ENCODE data around the gene BHLHA9.

DNA sequence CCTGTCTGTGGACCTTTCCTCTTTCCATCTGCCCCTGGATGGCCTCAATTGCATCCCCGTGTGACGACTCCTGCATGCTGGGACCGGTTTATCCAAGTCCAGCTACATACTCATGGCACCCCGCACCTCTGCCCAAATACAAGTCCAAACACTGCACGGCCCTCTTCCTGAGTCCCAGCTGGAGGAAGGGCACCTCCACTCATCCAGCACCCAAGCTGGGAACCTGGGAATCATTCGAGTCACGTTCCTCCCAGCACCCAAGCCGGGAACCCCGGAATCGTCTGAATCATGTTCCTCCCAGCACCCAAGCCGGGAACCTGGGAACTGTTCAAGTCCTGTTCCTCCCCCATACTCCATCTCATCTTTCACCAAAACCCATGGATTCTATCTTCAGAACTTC is 19.5 kb downstream of the BHLHA9 start:
- TF ChIP-seq POLR2A (IDR thresholded peaks at IDR 0.05) = no peak
- TF ChIP-seq, protein P1, sequence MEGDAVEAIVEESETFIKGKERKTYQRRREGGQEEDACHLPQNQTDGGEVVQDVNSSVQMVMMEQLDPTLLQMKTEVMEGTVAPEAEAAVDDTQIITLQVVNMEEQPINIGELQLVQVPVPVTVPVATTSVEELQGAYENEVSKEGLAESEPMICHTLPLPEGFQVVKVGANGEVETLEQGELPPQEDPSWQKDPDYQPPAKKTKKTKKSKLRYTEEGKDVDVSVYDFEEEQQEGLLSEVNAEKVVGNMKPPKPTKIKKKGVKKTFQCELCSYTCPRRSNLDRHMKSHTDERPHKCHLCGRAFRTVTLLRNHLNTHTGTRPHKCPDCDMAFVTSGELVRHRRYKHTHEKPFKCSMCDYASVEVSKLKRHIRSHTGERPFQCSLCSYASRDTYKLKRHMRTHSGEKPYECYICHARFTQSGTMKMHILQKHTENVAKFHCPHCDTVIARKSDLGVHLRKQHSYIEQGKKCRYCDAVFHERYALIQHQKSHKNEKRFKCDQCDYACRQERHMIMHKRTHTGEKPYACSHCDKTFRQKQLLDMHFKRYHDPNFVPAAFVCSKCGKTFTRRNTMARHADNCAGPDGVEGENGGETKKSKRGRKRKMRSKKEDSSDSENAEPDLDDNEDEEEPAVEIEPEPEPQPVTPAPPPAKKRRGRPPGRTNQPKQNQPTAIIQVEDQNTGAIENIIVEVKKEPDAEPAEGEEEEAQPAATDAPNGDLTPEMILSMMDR (IDR thresholded peaks at IDR 0.05) = no peak
